Measurements from ENCODE around the gene RIPPLY1.
"Not testable (repeated sequence)": the region's sequence is repeated elsewhere in the genome, so short reads cannot be mapped to it uniquely, and the experiment has no call there.

RIPPLY1 gene

GRCh38 chrX:106906361-106906760, 3.2 kb upstream of the RIPPLY1 start:
- no peak for DNase-seq

DNA sequence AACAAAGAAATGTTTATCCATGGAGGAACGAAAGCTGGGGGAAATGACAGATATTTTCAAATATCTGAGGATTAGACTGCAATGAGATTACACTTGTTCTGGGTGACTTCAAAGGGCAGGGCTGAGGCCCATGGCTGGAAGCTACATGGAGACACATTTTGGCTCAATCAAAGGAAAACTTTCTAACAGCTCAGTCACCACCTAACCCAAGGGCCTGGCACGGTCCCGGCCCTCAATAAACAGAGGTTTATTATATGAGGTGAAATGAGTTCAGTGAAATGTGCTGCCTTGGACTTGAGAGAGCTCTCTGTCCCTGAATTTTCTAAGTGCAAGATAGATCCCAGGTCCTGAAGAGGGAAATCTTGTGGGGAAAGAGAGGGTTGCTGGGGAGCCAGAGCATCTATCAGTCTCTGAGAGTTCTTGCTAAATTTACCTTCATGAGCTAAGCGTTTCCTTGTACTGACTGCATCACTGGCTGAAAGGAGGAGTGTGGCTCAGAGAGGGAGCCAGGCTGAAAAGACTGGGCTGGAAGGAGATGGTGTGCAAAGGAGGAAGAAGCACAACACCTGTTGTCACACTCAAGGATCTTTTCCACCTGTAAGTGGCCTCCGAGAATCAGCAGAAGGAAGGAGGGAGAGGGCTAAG, 2.0 kb upstream of the RIPPLY1 start:
- no peak for DNase-seq

- no peak for DNase-seq
Observed at GRCh38 chrX:106903856-106904528, 851 bp upstream of the RIPPLY1 start.

DNA sequence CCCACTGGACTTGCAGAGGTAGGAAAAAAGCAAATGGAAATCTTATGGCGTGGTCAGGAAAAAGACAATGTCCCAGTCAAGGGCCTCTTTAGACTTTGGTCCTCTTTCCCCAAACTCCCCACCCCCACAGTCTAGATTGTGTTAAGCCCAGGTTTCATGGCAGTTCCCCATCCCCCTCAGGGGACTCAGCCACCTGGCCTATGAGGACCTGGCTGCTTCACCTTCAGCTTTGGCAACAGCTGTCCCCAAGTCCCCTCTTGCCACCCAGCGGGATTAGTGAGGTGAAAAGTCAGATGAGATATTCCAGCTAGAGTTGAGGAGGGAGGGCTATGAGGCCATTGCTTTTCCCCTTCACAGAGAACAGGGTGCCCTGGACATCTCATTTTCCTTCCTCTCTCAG, 457 bp downstream of the RIPPLY1 start:
- no peak for DNase-seq

DNA sequence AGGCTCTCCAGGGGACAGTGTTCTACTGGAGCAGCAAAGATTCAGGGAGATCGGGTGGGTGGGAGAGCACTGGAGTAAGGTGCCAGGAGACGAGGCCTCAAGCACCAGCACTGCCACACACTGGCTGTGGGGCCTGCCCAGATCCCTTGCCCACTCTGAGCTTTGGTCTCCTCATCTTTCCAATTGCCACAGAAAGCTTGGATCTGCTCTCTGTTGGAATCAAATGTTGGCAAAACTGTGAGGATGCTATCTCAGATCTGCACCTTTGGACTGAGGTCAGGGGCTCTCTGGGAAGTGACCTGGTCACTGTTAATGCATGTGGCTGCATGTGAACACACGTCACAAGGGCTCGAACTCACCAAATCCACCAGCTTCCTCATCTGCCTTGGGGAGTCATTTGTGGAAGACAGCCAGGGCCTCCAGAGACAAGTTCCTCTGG, 1.3 kb downstream of the RIPPLY1 start:
- no peak for DNase-seq

- DNase-seq, result no peak
Observed at GRCh38 chrX:106901341-106901740, 1.8 kb downstream of the RIPPLY1 start.

DNA sequence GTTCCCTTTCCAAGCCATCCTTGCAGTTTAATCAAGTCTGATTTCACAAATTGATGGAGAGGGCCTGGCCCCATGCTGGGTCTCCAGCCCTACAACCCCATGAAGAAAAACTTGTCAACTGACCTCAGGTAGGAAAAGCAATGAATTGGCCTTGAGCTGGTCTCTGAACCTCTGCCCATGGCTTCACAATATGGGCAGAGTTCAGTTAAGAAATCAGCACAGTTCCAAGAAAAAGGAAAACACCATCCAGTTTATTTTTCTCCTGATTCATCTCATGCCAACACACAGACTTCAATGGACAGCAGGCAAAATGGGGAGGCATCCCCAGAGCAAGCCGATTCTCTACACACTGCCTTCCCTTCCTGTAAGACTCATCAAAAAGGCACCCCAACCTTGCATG, 3.3 kb downstream of the RIPPLY1 start:
- no peak for DNase-seq

- DNase-seq, result no peak
Observed at GRCh38 chrX:106899276-106899675, 3.9 kb downstream of the RIPPLY1 start.

DNA sequence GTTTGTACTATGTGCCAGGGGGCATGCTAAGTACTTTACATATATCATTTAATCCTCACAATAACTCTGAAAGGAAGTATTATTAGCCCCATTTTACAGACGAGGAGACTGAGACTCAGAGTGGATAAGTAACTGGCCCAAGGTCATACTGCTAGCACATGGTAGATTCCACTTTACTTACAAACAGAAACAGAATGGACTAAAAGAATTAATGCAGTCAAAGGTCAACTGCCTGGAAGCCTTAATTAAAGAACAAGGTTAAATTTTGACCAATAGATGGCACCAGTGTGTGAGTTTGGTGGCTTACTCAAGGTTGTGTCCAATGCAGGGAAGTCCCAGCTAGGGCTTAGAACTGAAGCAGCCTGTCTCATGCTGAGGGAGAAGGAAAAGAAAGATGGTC, 4.7 kb downstream of the RIPPLY1 start:
- DNase-seq, result no peak

DNA sequence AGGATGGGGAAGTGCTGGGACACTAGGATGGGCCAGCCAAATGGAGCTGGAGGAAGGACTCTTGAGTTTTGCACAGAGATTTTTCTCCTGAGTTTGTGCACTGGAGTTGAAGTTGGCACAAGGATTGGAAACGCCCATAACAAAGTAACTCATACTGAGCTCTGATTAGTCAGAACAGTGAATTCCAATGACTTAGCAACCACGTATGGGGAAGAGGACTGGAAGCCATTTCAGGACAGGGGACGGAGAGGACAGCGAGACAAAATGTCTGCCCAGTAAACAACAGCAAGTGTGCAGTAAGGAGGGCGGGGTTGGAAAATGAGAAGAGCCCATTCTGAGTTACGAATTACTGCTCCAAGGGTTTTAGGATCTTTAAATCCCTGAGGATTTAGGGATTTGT, 5.9 kb downstream of the RIPPLY1 start:
- DNase-seq, result no peak

DNA sequence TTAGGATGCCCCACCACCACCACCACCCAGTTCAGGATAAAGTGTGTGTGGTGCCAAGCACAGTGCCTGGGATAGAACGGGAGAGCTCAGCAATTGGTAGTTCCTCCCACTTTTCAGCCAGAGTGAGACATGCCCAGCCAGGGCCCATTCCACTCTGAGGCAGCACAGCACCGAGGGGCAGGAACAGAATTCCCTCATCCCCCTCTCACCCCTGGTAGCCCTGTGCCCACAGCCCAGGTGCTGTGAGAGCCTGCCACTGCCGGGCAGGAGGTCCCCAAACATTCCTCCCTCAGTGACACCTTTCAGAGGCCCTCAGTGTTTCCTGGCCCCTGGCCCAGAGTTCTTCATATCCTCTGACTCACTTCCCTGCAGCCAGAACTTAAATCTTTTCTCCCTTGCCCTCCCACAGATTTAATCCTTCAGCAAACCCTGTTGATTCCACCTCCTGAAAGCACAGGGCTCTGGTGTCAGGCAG, 8.1 kb downstream of the RIPPLY1 start:
- DNase-seq, result no peak

- DNase-seq, result no peak
Observed at GRCh38 chrX:106894392-106894909, 8.7 kb downstream of the RIPPLY1 start.

- no peak for DNase-seq
Observed at GRCh38 chrX:106891762-106892460, 11.2 kb downstream of the RIPPLY1 start.

GRCh38 chrX:106889468-106889867, 13.7 kb downstream of the RIPPLY1 start:
- no peak for DNase-seq

- DNase-seq, result no peak
Observed at GRCh38 chrX:106875151-106875550, 28.0 kb downstream of the RIPPLY1 start.

GRCh38 chrX:106874075-106874474, 29.1 kb downstream of the RIPPLY1 start:
- DNase-seq, result no peak

GRCh38 chrX:106872796-106873195, 30.3 kb downstream of the RIPPLY1 start:
- DNase-seq, result not testable (repeated sequence)

DNA sequence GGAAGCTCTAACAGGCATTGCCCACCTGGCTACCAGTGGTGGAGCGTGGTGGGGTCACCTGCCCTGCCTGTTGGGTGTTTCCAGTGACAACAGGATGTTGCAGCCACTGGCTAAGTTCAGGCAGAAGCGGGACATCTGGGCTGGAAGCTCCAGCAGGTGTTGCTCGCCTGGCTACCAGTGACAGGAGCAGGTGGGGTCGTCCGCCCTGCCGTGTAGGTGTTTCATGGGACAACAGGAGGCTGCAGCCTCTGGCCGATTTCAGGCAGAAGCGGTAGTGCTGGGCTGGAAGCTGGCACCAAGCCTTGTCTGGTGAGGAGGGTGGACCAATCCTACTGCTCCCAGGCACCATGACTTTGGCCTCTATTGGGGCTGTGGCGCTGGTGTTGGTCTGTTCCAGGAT, 39.4 kb downstream of the RIPPLY1 start:
- no peak for DNase-seq

- no peak for DNase-seq
Observed at GRCh38 chrX:106862972-106863688, 40.0 kb downstream of the RIPPLY1 start.

All from NK-92 treated with Interleukin-12 subunit alpha and Interleukin-12 subunit beta, amount 100 ng/mL, for 24 hours (cell line).